ENCODE results near the gene ITGA3. TPM values are rescaled to one million over a fixed set of nuclear protein-coding genes. Genes with fewer than 3 reads are reported as not detected.

ITGA3 gene
- total and polyA plus RNA-seq, 2 of the 13 experiments (the other 11 are each of a cell fraction or from before 2014, with no cell fraction given): 0.48 to 0.69 TPM

- TF ChIP-seq, protein P1, sequence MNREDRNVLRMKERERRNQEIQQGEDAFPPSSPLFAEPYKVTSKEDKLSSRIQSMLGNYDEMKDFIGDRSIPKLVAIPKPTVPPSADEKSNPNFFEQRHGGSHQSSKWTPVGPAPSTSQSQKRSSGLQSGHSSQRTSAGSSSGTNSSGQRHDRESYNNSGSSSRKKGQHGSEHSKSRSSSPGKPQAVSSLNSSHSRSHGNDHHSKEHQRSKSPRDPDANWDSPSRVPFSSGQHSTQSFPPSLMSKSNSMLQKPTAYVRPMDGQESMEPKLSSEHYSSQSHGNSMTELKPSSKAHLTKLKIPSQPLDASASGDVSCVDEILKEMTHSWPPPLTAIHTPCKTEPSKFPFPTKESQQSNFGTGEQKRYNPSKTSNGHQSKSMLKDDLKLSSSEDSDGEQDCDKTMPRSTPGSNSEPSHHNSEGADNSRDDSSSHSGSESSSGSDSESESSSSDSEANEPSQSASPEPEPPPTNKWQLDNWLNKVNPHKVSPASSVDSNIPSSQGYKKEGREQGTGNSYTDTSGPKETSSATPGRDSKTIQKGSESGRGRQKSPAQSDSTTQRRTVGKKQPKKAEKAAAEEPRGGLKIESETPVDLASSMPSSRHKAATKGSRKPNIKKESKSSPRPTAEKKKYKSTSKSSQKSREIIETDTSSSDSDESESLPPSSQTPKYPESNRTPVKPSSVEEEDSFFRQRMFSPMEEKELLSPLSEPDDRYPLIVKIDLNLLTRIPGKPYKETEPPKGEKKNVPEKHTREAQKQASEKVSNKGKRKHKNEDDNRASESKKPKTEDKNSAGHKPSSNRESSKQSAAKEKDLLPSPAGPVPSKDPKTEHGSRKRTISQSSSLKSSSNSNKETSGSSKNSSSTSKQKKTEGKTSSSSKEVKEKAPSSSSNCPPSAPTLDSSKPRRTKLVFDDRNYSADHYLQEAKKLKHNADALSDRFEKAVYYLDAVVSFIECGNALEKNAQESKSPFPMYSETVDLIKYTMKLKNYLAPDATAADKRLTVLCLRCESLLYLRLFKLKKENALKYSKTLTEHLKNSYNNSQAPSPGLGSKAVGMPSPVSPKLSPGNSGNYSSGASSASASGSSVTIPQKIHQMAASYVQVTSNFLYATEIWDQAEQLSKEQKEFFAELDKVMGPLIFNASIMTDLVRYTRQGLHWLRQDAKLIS (CRISPR knock-in tag; IDR thresholded peaks at IDR 0.05): no peak
- TF ChIP-seq HOXD1 (CRISPR knock-in tag; IDR thresholded peaks at IDR 0.05): no peak
- no peak for TF ChIP-seq ZNF83 (CRISPR knock-in tag; IDR thresholded peaks at IDR 0.05; ENCODE audit: borderline replicate concordance)
- no peak for TF ChIP-seq ZNF775 (CRISPR knock-in tag; IDR thresholded peaks at IDR 0.05; ENCODE audit: borderline replicate concordance)
- TF ChIP-seq RBFOX2 (IDR thresholded peaks at IDR 0.05; ENCODE audit: low read depth, low read length): no peak
- no peak for TF ChIP-seq CAMTA2 (CRISPR knock-in tag; IDR thresholded peaks at IDR 0.05; ENCODE audit: borderline replicate concordance)
- no peak for TF ChIP-seq YEATS2 (CRISPR knock-in tag; IDR thresholded peaks at IDR 0.05; ENCODE audit: borderline replicate concordance)
- TF ChIP-seq CHCHD3 (CRISPR knock-in tag; IDR thresholded peaks at IDR 0.05): no peak
Measured at GRCh38 chr17:50033316-50033715, 22.6 kb upstream of the ITGA3 start (continued).
